PC-3 (cell line): ENCODE results near the gene CRACR2B. TPM values are rescaled to one million over a fixed set of nuclear protein-coding genes. Genes with fewer than 3 reads are reported as not detected.

Source experiments
- ATAC-seq: fragments of 200-7000 bp; cut with Tn5 transposase; 2 replicates; pipeline ENCODE4 v1.9.1; 2020; ENCODE audit warnings: mild to moderate bottlenecking, moderate library complexity
- BruUV-seq: library from RNA; stranded (reverse); fragments of 400-500 nt; replicated peaks from 2 replicates; lab custom pipeline; 2021; lab: Mats Ljungman, UMichigan
- CTCF ChIA-PET: fragments of 300-600 bp; sonication (Branson Sonifier 250); formaldehyde crosslinking; loops from one replicate; lab custom pipeline; 2022; ENCODE audit warnings: antibody characterized with exemption; lab: Charles Lee
- POLR2A ChIA-PET: fragments of 300-600 bp; sonication (Branson Sonifier 250); formaldehyde crosslinking; loops from one replicate; lab custom pipeline; 2022; ENCODE audit warnings: antibody characterized with exemption; ENCODE audit not compliant: unreplicated experiment; lab: Charles Lee
- DNase-seq: peaks from one replicate; pipeline ENCODE4 v3.0.0-alpha.2; 2015
- H2AFZ ChIP-seq: fragments of 300-600 bp; sonication (generic); 2 replicates; pipeline ENCODE4 v1.6.0; 2016; ENCODE audit warnings: antibody characterized with exemption, low read length
- H3F3A ChIP-seq: fragments of 300-600 bp; sonication (generic); one replicate; pipeline ENCODE4 v1.6.0; 2017; ENCODE audit warnings: antibody characterized with exemption, low read length, control low read depth, mild to moderate bottlenecking; ENCODE audit not compliant: unreplicated experiment
- H3K27ac ChIP-seq: fragments of 300-600 bp; sonication (generic); 2 replicates; pipeline ENCODE4 v1.5.1; 2016; ENCODE audit warnings: mild to moderate bottlenecking, low read length
- H3K27me3 ChIP-seq: fragments of 300-600 bp; sonication (generic); 2 replicates; pipeline ENCODE4 v1.6.1; 2016; ENCODE audit warnings: low read length, mixed read lengths
- H3K36me3 ChIP-seq: fragments of 300-600 bp; sonication (generic); 2 replicates; pipeline ENCODE4 v1.6.1; 2016; ENCODE audit warnings: low read depth, mixed run types, low read length, mixed read lengths
- H3K4me1 ChIP-seq: fragments of 300-600 bp; sonication (generic); 2 replicates; pipeline ENCODE4 v1.5.1; 2016; ENCODE audit warnings: low read length; ENCODE audit not compliant: insufficient read depth
- H3K4me2 ChIP-seq: fragments of 300-600 bp; sonication (generic); 2 replicates; pipeline ENCODE4 v1.6.0; 2016; ENCODE audit warnings: low read length
- H3K4me3 ChIP-seq: fragments of 300-600 bp; sonication (generic); 2 replicates; pipeline ENCODE4 v1.5.1; 2016; ENCODE audit warnings: mild to moderate bottlenecking, low read length, mixed read lengths
- H3K79me2 ChIP-seq: fragments of 300-600 bp; sonication (generic); 2 replicates; pipeline ENCODE4 v1.6.1; 2017; ENCODE audit warnings: low read length, mixed read lengths
- H3K9ac ChIP-seq: fragments of 300-600 bp; sonication (generic); 2 replicates; pipeline ENCODE4 v1.6.0; 2016; ENCODE audit warnings: mild to moderate bottlenecking, low read length
- H3K9me2 ChIP-seq: fragments of 300-600 bp; sonication (generic); replicated peaks from 2 replicates; pipeline ENCODE4 v1.6.1; 2016; ENCODE audit warnings: mixed run types, low read length, mixed read lengths
- H3K9me3 ChIP-seq: fragments of 300-600 bp; sonication (generic); 2 replicates; pipeline ENCODE4 v1.6.1; 2016; ENCODE audit warnings: low read length, mixed read lengths
- H4K20me1 ChIP-seq: fragments of 300-600 bp; sonication (generic); 2 replicates; pipeline ENCODE4 v1.6.1; 2016; ENCODE audit warnings: low read length, mixed read lengths
- CTCF ChIP-seq: fragments of 300-600 bp; sonication (generic); conservative IDR thresholded peaks from 2 replicates; pipeline ENCODE4 v1.5.1; 2017; ENCODE audit warnings: antibody characterized with exemption, low read depth, mild to moderate bottlenecking, low read length
- EZH2 ChIP-seq: fragments of 300-600 bp; sonication (generic); IDR thresholded peaks from one replicate; pipeline ENCODE4 v1.6.1; 2017; ENCODE audit warnings: antibody characterized with exemption, mild to moderate bottlenecking, low read length; ENCODE audit not compliant: unreplicated experiment
- EZH2phosphoT487 ChIP-seq: fragments of 300-600 bp; sonication (generic); IDR thresholded peaks from 2 replicates; pipeline ENCODE4 v1.6.1; 2018; ENCODE audit warnings: mild to moderate bottlenecking, antibody characterized with exemption, low read length, borderline replicate concordance
- intact Hi-C: fragments of 100-400 bp; cut with micrococcal nuclease; formaldehyde crosslinking; loops from 2 replicates; pipeline ENCODE4 v1.9.0; 2023
- total RNA-seq: library from RNA; depleted of rRNA; stranded (reverse); fragments of >200 nt; gene quantifications from 2 replicates; pipeline ENCODE4 v1.2.3, GENCODE V29; 2014

The CRACR2B gene
- total RNA-seq, 1 experiment from 2014 or later, result 10.6 TPM

GRCh38 chr11:833114-833791 lies 5.5 kb downstream of the CRACR2B start:
- TF ChIP-seq EZH2 (no peak), CTCF (no peak), EZH2phosphoT487 (no peak)
- Histone ChIP-seq H3K36me3 (peaks cover 22% of the 10 kb centered on the region), H3K79me2 (peaks cover 56% of the 10 kb centered on the region), H3K4me2 (peak overlapping the region; percentile 99), H3F3A (no peaks in the 10 kb centered on the region), H3K9me3 (no peaks in the 10 kb centered on the region), H3K27ac (peak overlapping the region; percentile 91), H3K9me2 (no peaks in the 10 kb centered on the region), H4K20me1 (peaks cover 5% of the 10 kb centered on the region), H3K27me3 (no peaks in the 10 kb centered on the region), H3K4me3 (peak overlapping the region; percentile 73), H3K9ac (peak overlapping the region; percentile 94), H2AFZ (no peak overlapping the region), H3K4me1 (peaks cover 24% of the 10 kb centered on the region)
- intact Hi-C loops, result no loop called here
- ChIA-PET CTCF (interaction anchor here (1.3 kb wide), 1 partner anchor 14 kb away, joined by 18 read pairs; the partner anchor contains the start of gene PNPLA2), POLR2A (interaction anchor here (0.6 to 2.1 kb wide), 5 partner anchors 10 to 45 kb away, joined by 3 to 16 read pairs (median 9); partner anchors contain the start of genes PNPLA2 and TSPAN4)
- DNase-seq (no peak), ATAC-seq (peak; percentile 4)
- BruUV-seq, result no TSS peak

GRCh38 chr11:833849-834311 lies 6.2 kb downstream of the CRACR2B start:
- Histone ChIP-seq H3K27me3 (no peaks in the 10 kb centered on the region), H3K4me1 (peaks cover 24% of the 10 kb centered on the region), H3F3A (peaks cover 1% of the 10 kb centered on the region), H3K9ac (peak overlapping the region; percentile 94), H2AFZ (no peak overlapping the region), H3K9me3 (no peaks in the 10 kb centered on the region), H4K20me1 (peaks cover 8% of the 10 kb centered on the region), H3K4me2 (peak overlapping the region; percentile 99), H3K36me3 (peaks cover 27% of the 10 kb centered on the region), H3K4me3 (peak overlapping the region; percentile 73), H3K79me2 (peaks cover 56% of the 10 kb centered on the region), H3K9me2 (no peaks in the 10 kb centered on the region), H3K27ac (peak overlapping the region; percentile 91)
- intact Hi-C loops, result no loop called here
- ChIA-PET POLR2A (interaction anchor here (0.6 to 2.1 kb wide), 3 partner anchors 10 to 58 kb away, joined by 12 to 16 read pairs (median 14); partner anchors contain the start of genes PNPLA2 and TSPAN4), CTCF (no interaction called here)
- ATAC-seq, result no peak
- TF ChIP-seq EZH2 (no peak), EZH2phosphoT487 (no peak), CTCF (no peak)
- peak; percentile 18 for DNase-seq
- no TSS peak for BruUV-seq
